CD14-positive monocyte (primary cell): Measurements from ENCODE around the gene C20orf144. TPM values are rescaled to one million over a fixed set of nuclear protein-coding genes. Genes with fewer than 3 reads are reported as not detected.

ENCODE experiments used
- DNase-seq, 3 donors: peaks; one replicate each; pipeline ENCODE4 v3.0.0-alpha.2; 2011 to 2022
- H2AFZ ChIP-seq: 2 replicates; pipeline ENCODE4 v1.6.0; 2012; ENCODE audit warnings: mild to moderate bottlenecking, low read depth, low read length, inconsistent platforms; ENCODE audit not compliant: insufficient read depth, poor library complexity, severe bottlenecking
- H3K27ac ChIP-seq, 2 donors: 1 replicate in 1 of 2; 2 replicates in 1 of 2; pipeline ENCODE4 v1.5.1; 2012 to 2013; ENCODE audit warnings: low read length in 2 of 2, control low read depth in 1 of 2, inconsistent platforms in 1 of 2, low read depth in 1 of 2, mild to moderate bottlenecking in 1 of 2
- H3K27me3 ChIP-seq, 2 donors: one replicate each; pipeline versions ENCODE4 v1.6.0 to v1.6.1; 2011 to 2013; ENCODE audit warnings: low read length in 2 of 2; ENCODE audit not compliant: control insufficient read depth in 2 of 2, insufficient read depth in 2 of 2
- H3K36me3 ChIP-seq, 2 donors: replicated peaks in 1 of 2; 1 replicate in 1 of 2; 2 replicates in 1 of 2; pipeline versions ENCODE4 v1.5.1 to v1.6.1; 2012 to 2013; ENCODE audit warnings: low read length in 2 of 2, control low read depth in 1 of 2, inconsistent platforms in 1 of 2, mild to moderate bottlenecking in 1 of 2; ENCODE audit not compliant: insufficient read depth in 2 of 2, control insufficient read depth in 1 of 2
- H3K4me1 ChIP-seq, 2 donors: 1 replicate in 1 of 2; 2 replicates in 1 of 2; pipeline versions ENCODE4 v1.5.1 to v1.6.1; 2012 to 2013; ENCODE audit warnings: low read length in 2 of 2, control low read depth in 1 of 2, inconsistent platforms in 1 of 2, mild to moderate bottlenecking in 1 of 2, moderate library complexity in 1 of 2; ENCODE audit not compliant: insufficient read depth in 2 of 2, control insufficient read depth in 1 of 2
- H3K4me2 ChIP-seq: replicated peaks from 2 replicates; pipeline ENCODE3; 2012; ENCODE audit warnings: low read length, moderate library complexity, mild to moderate bottlenecking; ENCODE audit not compliant: poor library complexity, severe bottlenecking; ENCODE audit errors: extremely low read depth
- H3K4me3 ChIP-seq, 3 experiments: fragments of 200-600 bp in 1 of 3; sonication (generic) in 1 of 3; replicated peaks in 1 of 3; 1 replicate in 2 of 3; 2 replicates in 1 of 3; pipeline ENCODE4 v1.5.1; 2011 to 2013; ENCODE audit warnings: low read length in 3 of 3, mild to moderate bottlenecking in 3 of 3, control low read depth in 2 of 3, low read depth in 2 of 3, inconsistent platforms in 1 of 3, moderate library complexity in 1 of 3
- H3K79me2 ChIP-seq: 2 replicates; pipeline ENCODE4 v1.6.0; 2012; ENCODE audit warnings: mild to moderate bottlenecking, control low read depth, inconsistent platforms, low read length, moderate library complexity; ENCODE audit not compliant: insufficient read depth
- H3K9ac ChIP-seq: 2 replicates; pipeline ENCODE4 v1.6.0; 2017; ENCODE audit warnings: low read length, mild to moderate bottlenecking; ENCODE audit not compliant: insufficient read depth, poor library complexity, severe bottlenecking
- H3K9me3 ChIP-seq, 2 donors: replicated peaks in 1 of 2; 1 replicate in 1 of 2; 2 replicates in 1 of 2; pipeline versions ENCODE4 v1.5.1 to v1.6.1; 2012 to 2013; ENCODE audit warnings: low read length in 2 of 2, control low read depth in 1 of 2; ENCODE audit not compliant: control insufficient read depth in 1 of 2, insufficient read depth in 1 of 2
- H4K20me1 ChIP-seq: 2 replicates; pipeline ENCODE4 v1.6.0; 2012; ENCODE audit warnings: mild to moderate bottlenecking, low read length, control low read depth, moderate library complexity; ENCODE audit not compliant: insufficient read depth
- H3K27ac Mint-ChIP-seq, 7 donors: one replicate each; pipeline ENCODE4 v1.8.0; 2020; ENCODE audit warnings: mild to moderate bottlenecking in 7 of 7, mixed read lengths in 7 of 7, moderate library complexity in 6 of 7, inconsistent platforms in 2 of 7
- H3K27me3 Mint-ChIP-seq, 3 donors: one replicate each; pipeline ENCODE4 v1.8.0; 2021 to 2022; ENCODE audit warnings: low read depth in 3 of 3, mild to moderate bottlenecking in 3 of 3, mixed read lengths in 3 of 3, moderate library complexity in 3 of 3, inconsistent platforms in 1 of 3
- H3K36me3 Mint-ChIP-seq, 2 donors: one replicate each; pipeline ENCODE4 v1.8.0; 2020; ENCODE audit warnings: mixed read lengths in 2 of 2, inconsistent platforms in 1 of 2, mild to moderate bottlenecking in 1 of 2
- H3K4me1 Mint-ChIP-seq: one replicate; pipeline ENCODE4 v1.8.0; 2020; ENCODE audit warnings: mild to moderate bottlenecking, mixed read lengths
- H3K4me3 Mint-ChIP-seq, 2 donors: one replicate each; pipeline ENCODE4 v1.8.0; 2020; ENCODE audit warnings: mild to moderate bottlenecking in 2 of 2, mixed read lengths in 2 of 2, moderate library complexity in 1 of 2
- H3K9me3 Mint-ChIP-seq, 7 donors: one replicate each; pipeline ENCODE4 v1.8.0; 2020 to 2022; ENCODE audit warnings: mixed read lengths in 7 of 7, mild to moderate bottlenecking in 6 of 7, moderate library complexity in 6 of 7, inconsistent platforms in 2 of 7
- WGBS: methylation state at CpG from one replicate; pipeline ENCODE4 v1.1.5; 2013; ENCODE audit warnings: missing lambda C conversion rate; ENCODE audit not compliant: insufficient coverage; 5-methylcytosine and 5-hydroxymethylcytosine counted together
- intact Hi-C, 2 donors: fragments of 100-400 bp; cut with micrococcal nuclease; formaldehyde crosslinking; loops; one replicate each; pipeline versions ENCODE4 v1.15.0 to v1.15.1; 2023
- polyA plus RNA-seq, 3 donors: library from polyadenylated mRNA; depleted of rRNA in 1 of 3; unstranded in 2 of 3; stranded (reverse) in 1 of 3; fragments of 300-500 nt in 2 of 3; fragments of >200 nt in 1 of 3; fragmentation: Illumina TruSeq in 2 of 3; gene quantifications; 1 replicate in 2 of 3; 2 replicates in 1 of 3; pipeline ENCODE4 v1.2.3, GENCODE V29; 2012 to 2021
- TF ChIP-seq, protein P1 (sequence below): fragments of 200-600 bp; IDR thresholded peaks from one replicate; pipeline ENCODE4 v1.8.0; 2022; ENCODE audit warnings: antibody characterized with exemption, mild to moderate bottlenecking

C20orf144 gene
- polyA plus RNA-seq, 3 donors, result 0.13 TPM; not detected in 2

DNA sequence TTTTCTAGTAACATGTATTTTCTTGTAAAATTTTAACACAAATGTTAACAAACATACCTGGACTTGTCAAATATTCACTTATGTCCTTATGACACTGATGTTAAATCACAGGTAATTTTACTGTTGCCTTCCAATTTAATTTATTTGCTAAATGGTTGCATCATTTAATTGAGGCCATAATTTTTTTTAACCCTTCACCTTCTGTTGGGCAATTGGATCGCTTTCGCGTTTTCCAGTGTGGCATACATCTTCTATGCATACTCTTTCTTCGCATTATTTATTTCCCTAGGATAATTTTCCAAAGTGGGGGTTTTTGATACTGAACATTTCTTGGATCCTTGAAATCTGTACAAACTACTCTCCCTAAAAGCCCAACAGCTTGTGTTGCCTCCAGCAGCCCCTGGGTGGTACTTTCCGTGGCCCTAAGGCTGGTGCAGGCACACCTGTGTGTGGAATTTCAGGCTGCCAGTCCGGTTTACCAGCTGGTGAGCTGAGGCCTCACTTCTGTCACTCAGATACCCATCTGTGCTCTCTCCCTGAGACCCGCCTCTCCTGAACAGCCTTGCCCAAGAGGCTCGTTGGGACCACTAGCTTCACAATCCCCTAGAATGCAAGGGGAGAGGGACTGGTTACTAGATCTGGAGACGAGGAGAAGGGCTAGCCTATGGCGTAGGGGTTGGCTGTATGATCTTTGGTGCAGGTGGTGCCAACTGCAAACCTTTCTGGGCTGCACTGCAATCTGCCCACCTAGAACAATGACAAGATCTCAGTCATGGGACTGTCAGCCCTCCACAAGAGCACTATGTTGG lies 11.2 kb upstream of the C20orf144 start:
- H3K9me3 ChIP-seq, result no peaks in the 10 kb centered on the region
- H3K4me1 ChIP-seq, result no peaks in the 10 kb centered on the region
- intact Hi-C loops, result no loop called here
- Mint-ChIP-seq H3K36me3 (peaks cover 6 to 8% of the 10 kb centered on the region in 2 donors), H3K4me1 (peaks cover 6% of the 10 kb centered on the region), H3K9me3 (no peaks in the 10 kb centered on the region), H3K4me3 (no peak overlapping the region), H3K27ac (no peak overlapping the region), H3K27me3 (peaks cover 1 to 8% (median 2%) of the 10 kb centered on the region in 3 donors)
- no peaks in the 10 kb centered on the region for H4K20me1 ChIP-seq
- no peak overlapping the region for H3K27ac ChIP-seq
- no peak overlapping the region for H3K9ac ChIP-seq
- H3K4me2 ChIP-seq, result no peak overlapping the region
- H2AFZ ChIP-seq, result no peak overlapping the region
- no peaks in the 10 kb centered on the region for H3K27me3 ChIP-seq
- no peaks in the 10 kb centered on the region for H3K79me2 ChIP-seq
- peaks cover 0 to 6% of the 10 kb centered on the region in 2 donors for H3K36me3 ChIP-seq
- no peak overlapping the region for H3K4me3 ChIP-seq
- TF ChIP-seq, protein P1, sequence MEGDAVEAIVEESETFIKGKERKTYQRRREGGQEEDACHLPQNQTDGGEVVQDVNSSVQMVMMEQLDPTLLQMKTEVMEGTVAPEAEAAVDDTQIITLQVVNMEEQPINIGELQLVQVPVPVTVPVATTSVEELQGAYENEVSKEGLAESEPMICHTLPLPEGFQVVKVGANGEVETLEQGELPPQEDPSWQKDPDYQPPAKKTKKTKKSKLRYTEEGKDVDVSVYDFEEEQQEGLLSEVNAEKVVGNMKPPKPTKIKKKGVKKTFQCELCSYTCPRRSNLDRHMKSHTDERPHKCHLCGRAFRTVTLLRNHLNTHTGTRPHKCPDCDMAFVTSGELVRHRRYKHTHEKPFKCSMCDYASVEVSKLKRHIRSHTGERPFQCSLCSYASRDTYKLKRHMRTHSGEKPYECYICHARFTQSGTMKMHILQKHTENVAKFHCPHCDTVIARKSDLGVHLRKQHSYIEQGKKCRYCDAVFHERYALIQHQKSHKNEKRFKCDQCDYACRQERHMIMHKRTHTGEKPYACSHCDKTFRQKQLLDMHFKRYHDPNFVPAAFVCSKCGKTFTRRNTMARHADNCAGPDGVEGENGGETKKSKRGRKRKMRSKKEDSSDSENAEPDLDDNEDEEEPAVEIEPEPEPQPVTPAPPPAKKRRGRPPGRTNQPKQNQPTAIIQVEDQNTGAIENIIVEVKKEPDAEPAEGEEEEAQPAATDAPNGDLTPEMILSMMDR, result no peak
- DNase-seq, result no peak
- WGBS, result 90% methylated on average over 2 of the region's 10 CpGs

DNA sequence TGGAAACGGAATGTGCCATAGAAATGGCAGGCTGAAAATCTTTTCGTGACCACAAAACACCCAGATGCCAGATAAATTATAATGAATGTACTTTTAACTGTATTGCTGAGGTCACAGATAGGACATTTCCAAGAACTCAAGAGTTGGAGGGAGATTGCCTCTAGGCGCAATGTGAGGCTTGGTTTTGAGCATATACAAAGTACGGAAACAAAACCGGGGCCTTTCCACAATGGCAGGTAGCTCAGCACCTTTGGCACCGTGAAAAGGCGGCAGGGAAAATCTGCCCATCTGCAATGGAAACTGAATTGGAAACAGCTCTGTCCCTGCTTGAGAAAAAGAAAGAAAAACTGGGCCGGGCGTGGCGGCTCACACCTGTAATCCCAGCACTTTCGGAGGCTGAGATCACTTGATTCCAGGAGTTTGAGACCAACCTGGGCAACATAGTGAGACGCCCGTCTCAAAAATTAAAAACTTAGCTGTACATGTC lies 10.5 kb upstream of the C20orf144 start:
- intact Hi-C loops, result no loop called here
- DNase-seq, result no peak
- H3K36me3 Mint-ChIP-seq, result peaks cover 2 to 3% of the 10 kb centered on the region in 2 donors

More for the DNA sequence above, 10.5 kb upstream of the C20orf144 start:
- Mint-ChIP-seq H3K9me3 (no peaks in the 10 kb centered on the region), H3K4me3 (no peak overlapping the region), H3K27me3 (peaks cover 1 to 9% (median 2%) of the 10 kb centered on the region in 3 donors), H3K4me1 (peaks cover 6% of the 10 kb centered on the region), H3K27ac (no peak overlapping the region)
- Histone ChIP-seq H3K9ac (no peak overlapping the region), H3K79me2 (no peaks in the 10 kb centered on the region), H3K27ac (no peak overlapping the region), H3K4me1 (no peaks in the 10 kb centered on the region), H3K4me2 (no peak overlapping the region), H3K36me3 (peaks cover 0 to under 1% of the 10 kb centered on the region in 2 donors), H2AFZ (no peak overlapping the region), H3K9me3 (no peaks in the 10 kb centered on the region), H3K4me3 (no peak overlapping the region), H3K27me3 (no peaks in the 10 kb centered on the region), H4K20me1 (no peaks in the 10 kb centered on the region)
- TF ChIP-seq, protein P1, result no peak
- 93% methylated on average over 10 of the region's 13 CpGs for WGBS
